Tibial artery (tissue), 4 donors: ENCODE measurements around the gene ADAM33.

Experiments used
- DNase-seq, 2 donors: peaks; one replicate each; pipeline ENCODE4 v3.0.0-alpha.2; 2019
- H3K27ac ChIP-seq, 2 donors: fragments of 200-600 bp; sonication (generic) in 1 of 2; 1 replicate in 1 of 2; 2 replicates in 1 of 2; pipeline ENCODE4 v1.5.1; 2018 to 2019; ENCODE audit warnings: mild to moderate bottlenecking in 1 of 2
- H3K27me3 ChIP-seq, 2 donors: fragments of 200-600 bp; sonication (generic) in 1 of 2; one replicate each; pipeline versions ENCODE4 v1.5.1 to v1.6.0; 2016 to 2019
- H3K36me3 ChIP-seq, 3 donors: fragments of 200-600 bp; sonication (generic) in 2 of 3; one replicate each; pipeline ENCODE4 v1.5.1; 2016 to 2019; ENCODE audit warnings: mild to moderate bottlenecking in 2 of 3
- H3K4me1 ChIP-seq, 4 donors: fragments of 200-600 bp; sonication (generic) in 2 of 4; 1 replicate in 3 of 4; 2 replicates in 1 of 4; pipeline ENCODE4 v1.5.1; 2016 to 2019
- H3K4me3 ChIP-seq, 2 donors: fragments of 200-600 bp; sonication (generic) in 1 of 2; 1 replicate in 1 of 2; 2 replicates in 1 of 2; pipeline ENCODE4 v1.5.1; 2018 to 2019; ENCODE audit warnings: mild to moderate bottlenecking in 2 of 2
- H3K9me3 ChIP-seq, 3 donors: fragments of 200-600 bp; sonication (generic) in 1 of 3; one replicate each; pipeline ENCODE4 v1.5.1; 2016 to 2019
- CTCF ChIP-seq, 2 experiments: fragments of 200-600 bp in 1 of 2; fragments of 450-650 bp in 1 of 2; IDR thresholded peaks; one replicate each; pipeline ENCODE4 v1.5.1; 2017 to 2019; ENCODE audit warnings: antibody characterized with exemption in 2 of 2, mild to moderate bottlenecking in 1 of 2, moderate library complexity in 1 of 2
- intact Hi-C: fragments of 100-400 bp; cut with DNase I; formaldehyde crosslinking; loops from one replicate; pipeline ENCODE4 v1.15.0; 2023; ENCODE audit warnings: low total_unique reads

ADAM33 gene

GRCh38 chr20:3646651-3647050, 35.2 kb downstream of the ADAM33 start:
- peaks cover 33 to 91% (median 50%) of the 10 kb centered on the region in 3 donors for H3K36me3 ChIP-seq
- no peaks in the 10 kb centered on the region for H3K27me3 ChIP-seq
- H3K9me3 ChIP-seq: no peaks in the 10 kb centered on the region

GRCh38 chr20:3646067-3646440, 35.8 kb downstream of the ADAM33 start:
- H3K27ac ChIP-seq: no peak overlapping the region
- H3K4me3 ChIP-seq: no peak overlapping the region
- intact Hi-C loops: no loop called here
- DNase-seq: no peak
- H3K4me1 ChIP-seq: no peaks in the 10 kb centered on the region
- H3K27me3 ChIP-seq: no peaks in the 10 kb centered on the region
- H3K36me3 ChIP-seq: peaks cover 33 to 85% (median 50%) of the 10 kb centered on the region in 3 donors
- H3K9me3 ChIP-seq: no peaks in the 10 kb centered on the region
- TF ChIP-seq CTCF (IDR thresholded peaks at IDR 0.05): no peak

More at GRCh38 chr20:3646651-3647050, 35.2 kb downstream of the ADAM33 start:
- TF ChIP-seq CTCF (IDR thresholded peaks at IDR 0.05): no peak
- no peak overlapping the region for H3K27ac ChIP-seq
- intact Hi-C loops: no loop called here
- no peaks in the 10 kb centered on the region for H3K4me1 ChIP-seq
- no peak overlapping the region for H3K4me3 ChIP-seq
- DNase-seq: no peak

- H3K36me3 ChIP-seq: peaks cover 36 to 88% (median 50%) of the 10 kb centered on the region in 3 donors
- no peak for TF ChIP-seq CTCF (IDR thresholded peaks at IDR 0.05)
These were observed 36.3 kb downstream of the ADAM33 start for GRCh38 chr20:3645309-3646066.

GRCh38 chr20:3640259-3640658, 41.6 kb downstream of the ADAM33 start:
- no peak for DNase-seq
- Histone ChIP-seq H3K9me3 (no peaks in the 10 kb centered on the region), H3K36me3 (peaks cover 21 to 61% (median 38%) of the 10 kb centered on the region in 3 donors), H3K4me3 (no peak overlapping the region), H3K4me1 (no peaks in the 10 kb centered on the region), H3K27me3 (no peaks in the 10 kb centered on the region), H3K27ac (no peak overlapping the region)
- intact Hi-C loops: no loop called here
- TF ChIP-seq CTCF (IDR thresholded peaks at IDR 0.05): no peak

More at GRCh38 chr20:3645309-3646066, 36.3 kb downstream of the ADAM33 start:
- Histone ChIP-seq H3K27me3 (no peaks in the 10 kb centered on the region), H3K4me1 (no peaks in the 10 kb centered on the region), H3K4me3 (no peak overlapping the region), H3K27ac (no peak overlapping the region), H3K9me3 (no peaks in the 10 kb centered on the region)
- intact Hi-C loops: no loop called here
- DNase-seq: no peak

- DNase-seq: no peak
- no peak for TF ChIP-seq CTCF (IDR thresholded peaks at IDR 0.05)
- Histone ChIP-seq H3K4me3 (no peak overlapping the region), H3K9me3 (no peaks in the 10 kb centered on the region), H3K36me3 (peaks cover 9 to 48% (median 32%) of the 10 kb centered on the region in 3 donors), H3K4me1 (no peaks in the 10 kb centered on the region), H3K27me3 (no peaks in the 10 kb centered on the region), H3K27ac (no peak overlapping the region)
- intact Hi-C loops: no loop called here
These were observed 46.5 kb downstream of the ADAM33 start for GRCh38 chr20:3635346-3635745.
